GM21367 (cell line): ENCODE data around the gene CACNA1B.

Experiments used
- ATAC-seq: cut with Tn5 transposase; IDR thresholded peaks from one replicate; pipeline ENCODE4 v1.9.1; 2021; ENCODE audit not compliant: unreplicated experiment

The CACNA1B gene

DNA sequence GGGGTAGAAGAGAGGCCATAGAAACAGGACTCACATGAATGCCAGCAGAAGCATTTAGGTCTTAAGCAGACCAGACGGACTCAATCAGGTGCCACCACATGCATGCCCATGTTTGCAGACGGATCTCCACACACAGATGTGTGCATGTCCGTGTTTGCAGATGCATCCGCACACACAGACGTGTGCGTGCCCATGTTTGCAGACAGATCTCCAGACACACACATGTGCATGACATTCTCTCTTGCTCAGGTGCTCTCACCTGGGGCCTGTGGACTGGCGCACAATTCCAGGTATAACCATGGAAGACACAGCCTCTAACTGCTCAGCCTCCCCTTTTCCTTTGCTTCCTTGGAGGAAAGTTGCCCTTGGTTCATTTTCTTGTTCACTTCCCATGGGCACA lies 148.3 kb downstream of the CACNA1B start:
- ATAC-seq = no peak

DNA sequence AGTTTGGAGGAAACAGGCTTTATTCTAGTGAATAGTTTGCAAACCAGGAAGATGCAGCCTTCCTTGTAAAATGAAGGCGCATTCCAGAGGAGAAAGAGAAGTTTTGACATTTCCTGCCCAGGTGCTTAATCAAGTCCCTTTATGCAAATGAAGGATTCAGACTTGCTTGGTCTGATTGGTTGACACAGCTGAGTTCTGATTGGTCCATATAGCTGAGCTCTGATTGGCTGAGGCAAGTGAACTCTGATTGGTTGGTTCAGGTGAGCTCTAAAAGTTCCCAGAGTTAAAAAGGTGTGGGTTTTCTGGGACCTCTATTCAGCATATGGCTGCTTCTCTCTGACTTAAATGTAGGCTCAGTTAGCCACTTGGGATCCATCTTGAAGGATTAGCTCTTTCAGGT lies 151.0 kb downstream of the CACNA1B start:
- no peak for ATAC-seq

DNA sequence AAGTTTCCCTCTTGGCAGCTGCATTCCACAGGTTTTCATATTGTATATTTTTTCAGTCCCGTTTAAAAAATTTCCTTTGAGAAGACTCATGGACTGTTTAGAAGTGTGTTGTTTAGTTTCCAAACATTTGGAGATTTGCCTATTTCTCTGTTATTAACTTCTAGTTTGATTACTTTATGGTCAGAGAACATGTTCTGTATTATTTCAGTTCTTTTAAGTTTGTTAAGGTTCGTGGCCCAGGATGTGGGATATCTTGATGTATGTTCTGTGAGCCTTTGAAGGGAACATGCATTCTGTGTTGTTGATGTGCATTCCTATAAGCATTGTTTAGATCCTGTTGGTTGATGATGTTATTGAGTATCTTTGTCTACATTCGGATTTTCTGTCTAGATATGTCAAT lies 153.6 kb downstream of the CACNA1B start:
- ATAC-seq = no peak

DNA sequence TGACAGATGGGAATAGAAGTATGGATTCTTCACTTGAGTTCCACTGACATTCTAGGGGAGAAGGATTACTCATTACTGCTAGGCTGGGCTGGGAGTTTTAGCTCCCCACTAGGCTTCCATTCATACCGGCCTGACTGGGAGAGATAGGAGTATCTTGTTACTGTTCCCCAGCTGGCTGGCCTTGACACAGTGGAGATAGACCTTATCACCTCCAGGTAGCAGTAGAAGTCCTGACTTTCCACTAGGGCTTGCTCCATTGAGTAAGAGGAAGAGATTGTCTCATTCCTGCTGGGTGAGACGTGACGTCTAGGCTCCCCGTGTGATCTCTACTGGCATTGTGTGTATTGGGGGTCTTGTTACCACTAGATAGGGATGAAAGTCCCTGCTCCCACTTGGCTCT lies 156.4 kb downstream of the CACNA1B start:
- no peak for ATAC-seq

DNA sequence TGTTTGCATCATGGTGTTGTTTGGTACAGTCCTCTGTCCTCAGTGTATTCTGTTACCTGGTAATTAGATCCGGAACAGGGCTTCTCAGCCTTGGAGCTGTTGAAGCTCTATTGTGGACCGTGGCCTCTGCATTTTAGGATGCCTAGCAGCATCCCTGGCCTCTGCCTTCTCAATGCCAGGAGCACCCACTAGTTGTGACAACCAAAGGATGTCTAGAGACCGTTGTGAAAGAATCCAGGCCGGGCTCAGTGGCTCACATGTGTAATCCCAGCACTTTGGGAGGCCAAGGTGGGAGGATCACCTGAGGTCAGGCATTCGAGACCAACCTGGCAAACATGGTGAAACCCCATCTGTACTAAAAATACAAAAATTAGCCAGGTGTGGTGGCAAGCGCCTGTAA lies 159.6 kb downstream of the CACNA1B start:
- no peak for ATAC-seq

DNA sequence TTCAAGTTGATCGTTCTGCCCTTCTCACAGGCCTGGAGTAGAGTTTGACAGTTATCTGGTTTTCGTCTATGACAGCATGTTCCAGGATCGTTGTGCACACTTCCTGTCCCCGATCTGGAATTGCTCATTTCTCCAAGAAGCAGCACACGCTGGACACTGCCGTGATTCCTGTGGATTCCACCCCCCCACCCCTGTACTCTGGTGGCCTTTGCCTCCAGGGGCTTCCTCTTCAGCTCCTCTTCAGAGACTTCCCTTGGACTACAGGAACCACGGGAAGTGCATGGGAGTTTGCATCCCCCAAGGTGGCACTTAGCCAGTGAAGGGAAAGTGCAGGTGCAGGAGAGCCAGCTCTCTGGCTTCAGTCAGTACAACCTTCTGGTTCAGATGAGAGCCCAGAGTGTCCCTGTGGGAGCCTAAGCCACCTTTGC lies 160.7 kb downstream of the CACNA1B start:
- no peak for ATAC-seq

DNA sequence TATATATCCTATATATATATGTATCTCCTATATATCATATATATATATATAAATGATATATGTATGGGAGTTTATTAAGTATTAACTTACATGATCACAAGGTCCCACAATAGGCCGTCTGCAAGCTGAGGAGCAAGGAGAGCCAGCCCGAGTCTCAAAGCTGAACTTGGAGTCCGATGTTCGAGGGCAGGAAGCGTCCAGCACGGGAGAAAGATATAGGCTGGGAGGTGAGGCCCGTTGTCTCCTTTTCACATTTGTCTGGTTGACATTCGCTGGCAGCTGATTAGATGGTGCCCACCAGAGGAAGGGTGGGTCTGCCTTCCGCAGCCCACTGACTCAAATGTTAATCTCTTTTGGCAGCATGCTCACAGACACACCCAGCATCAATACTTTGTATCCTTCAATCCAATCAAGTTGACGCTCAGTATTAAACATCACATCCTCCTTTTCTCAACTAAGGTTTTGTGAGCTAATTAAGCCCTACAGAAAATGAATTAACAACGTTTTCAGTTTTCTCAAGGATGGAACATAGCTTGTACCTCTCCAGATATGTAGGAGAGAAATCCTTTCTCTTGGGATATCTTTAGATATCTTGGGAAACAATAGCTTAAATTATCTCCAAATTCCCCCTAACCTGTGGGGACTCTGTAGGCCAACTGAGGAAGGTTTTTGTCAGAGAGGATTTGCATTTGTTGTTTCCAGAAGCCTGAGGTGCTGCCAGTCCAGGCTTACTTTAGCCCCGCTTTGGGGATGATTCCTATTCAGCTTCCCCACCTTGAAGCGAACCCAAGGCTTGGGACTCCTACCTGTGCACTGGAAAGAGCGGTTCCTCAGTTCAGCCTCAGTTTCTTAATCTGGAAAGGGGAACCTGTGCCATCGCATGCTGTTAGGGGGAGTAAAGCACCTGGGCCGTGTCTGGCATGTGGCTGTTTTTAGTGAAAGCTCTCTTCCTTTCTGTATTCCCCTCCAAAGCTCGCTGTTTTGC lies 163.2 kb downstream of the CACNA1B start:
- no peak for ATAC-seq

DNA sequence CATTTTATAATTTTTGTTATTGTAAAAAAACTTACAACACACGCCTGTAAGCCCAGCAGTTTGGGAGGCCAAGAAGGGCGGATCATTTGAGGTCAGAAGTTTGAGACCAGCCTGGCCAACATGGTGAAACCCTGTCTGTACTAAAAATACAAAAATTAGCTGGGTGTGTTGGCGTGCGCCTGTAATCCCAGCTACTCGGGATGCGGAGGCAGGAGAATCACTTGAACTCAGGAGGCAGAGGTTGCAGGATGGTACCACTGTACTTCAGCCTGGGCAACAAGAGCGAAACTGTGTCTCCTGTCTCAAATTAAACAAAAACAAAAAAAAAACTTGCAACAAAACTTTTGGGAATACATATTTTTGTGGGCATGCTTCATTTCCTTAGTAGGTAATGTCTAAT lies 164.6 kb downstream of the CACNA1B start:
- no peak for ATAC-seq

DNA sequence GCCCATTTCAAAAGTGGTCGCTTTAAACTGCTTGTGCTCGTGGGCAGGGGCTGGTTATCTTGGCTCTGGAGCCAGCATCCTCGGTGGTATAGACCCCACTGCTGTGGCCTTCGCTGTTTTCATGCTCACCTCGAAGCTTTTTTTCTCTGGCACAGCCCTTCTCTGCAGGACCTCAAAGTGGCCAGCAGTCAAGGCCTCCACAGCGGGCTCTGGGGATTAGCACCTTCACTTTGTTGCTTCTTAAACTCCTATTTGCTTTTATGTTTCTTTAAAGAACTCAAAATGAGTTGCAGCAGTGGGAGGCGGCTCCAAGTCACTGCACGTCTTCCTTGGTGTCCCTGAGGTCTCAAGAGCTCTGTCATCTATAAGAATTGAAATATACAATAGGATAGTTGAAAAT lies 165.1 kb downstream of the CACNA1B start:
- no peak for ATAC-seq

DNA sequence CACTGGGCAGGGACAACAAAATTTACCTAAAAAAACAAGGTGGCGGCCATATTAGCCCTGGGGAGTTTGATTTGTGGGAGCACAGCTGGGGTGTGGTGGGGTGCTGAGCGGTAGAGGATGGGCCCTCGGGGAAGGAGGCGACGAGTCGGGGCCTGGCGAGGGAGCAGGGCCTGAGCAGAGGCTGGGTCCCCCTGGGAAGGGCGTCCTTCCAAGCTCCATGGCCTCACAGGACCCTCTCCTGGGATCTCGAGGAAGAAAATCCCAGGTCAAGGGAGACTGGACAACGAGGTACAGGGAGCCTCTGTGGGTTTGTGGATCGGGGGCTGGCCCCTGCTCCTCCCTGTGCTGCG lies 165.5 kb downstream of the CACNA1B start:
- no peak for ATAC-seq

DNA sequence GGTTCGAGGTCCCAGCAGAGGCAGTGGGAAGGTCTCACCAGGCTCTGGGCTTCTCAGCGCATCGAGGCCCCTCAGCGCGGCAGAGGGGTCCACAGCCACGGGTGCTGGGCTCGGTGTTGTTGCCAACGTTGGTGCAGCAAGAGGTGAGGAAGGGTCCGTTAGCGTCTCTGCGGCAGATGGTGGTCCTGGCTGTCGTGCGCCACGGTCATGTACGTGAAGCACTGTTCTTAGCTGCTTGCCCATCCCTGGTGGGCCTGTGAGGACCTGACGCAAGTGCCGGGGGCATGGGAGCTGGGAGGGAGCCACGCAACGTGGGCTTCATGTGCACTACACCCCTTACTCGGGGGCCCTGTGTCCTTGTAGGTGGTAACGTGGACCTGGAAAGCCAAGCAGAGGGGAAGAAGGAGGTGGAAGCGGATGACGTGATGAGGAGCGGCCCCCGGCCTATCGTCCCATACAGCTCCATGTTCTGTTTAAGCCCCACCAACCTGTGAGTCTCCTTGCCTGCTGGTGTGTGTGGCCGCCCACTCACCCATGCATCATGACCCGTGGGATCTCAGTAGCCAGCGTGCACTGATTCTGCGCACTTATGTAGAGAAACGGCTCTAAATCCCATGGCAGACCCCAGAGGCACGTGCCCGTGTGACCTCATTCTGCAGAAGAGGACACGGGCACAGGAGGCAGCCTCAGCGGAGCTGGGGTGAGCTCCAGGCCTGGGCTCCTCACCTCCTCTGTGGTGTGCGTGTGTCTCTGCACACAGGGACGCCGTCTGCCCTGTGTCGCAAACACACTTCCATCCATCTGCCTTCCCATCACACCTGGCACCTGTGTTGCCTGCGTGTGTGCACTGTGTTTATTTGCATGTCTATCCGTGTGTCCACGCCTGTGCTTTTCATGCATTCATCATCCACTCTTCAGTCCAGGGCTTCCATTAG lies 166.1 kb downstream of the CACNA1B start:
- no peak for ATAC-seq

DNA sequence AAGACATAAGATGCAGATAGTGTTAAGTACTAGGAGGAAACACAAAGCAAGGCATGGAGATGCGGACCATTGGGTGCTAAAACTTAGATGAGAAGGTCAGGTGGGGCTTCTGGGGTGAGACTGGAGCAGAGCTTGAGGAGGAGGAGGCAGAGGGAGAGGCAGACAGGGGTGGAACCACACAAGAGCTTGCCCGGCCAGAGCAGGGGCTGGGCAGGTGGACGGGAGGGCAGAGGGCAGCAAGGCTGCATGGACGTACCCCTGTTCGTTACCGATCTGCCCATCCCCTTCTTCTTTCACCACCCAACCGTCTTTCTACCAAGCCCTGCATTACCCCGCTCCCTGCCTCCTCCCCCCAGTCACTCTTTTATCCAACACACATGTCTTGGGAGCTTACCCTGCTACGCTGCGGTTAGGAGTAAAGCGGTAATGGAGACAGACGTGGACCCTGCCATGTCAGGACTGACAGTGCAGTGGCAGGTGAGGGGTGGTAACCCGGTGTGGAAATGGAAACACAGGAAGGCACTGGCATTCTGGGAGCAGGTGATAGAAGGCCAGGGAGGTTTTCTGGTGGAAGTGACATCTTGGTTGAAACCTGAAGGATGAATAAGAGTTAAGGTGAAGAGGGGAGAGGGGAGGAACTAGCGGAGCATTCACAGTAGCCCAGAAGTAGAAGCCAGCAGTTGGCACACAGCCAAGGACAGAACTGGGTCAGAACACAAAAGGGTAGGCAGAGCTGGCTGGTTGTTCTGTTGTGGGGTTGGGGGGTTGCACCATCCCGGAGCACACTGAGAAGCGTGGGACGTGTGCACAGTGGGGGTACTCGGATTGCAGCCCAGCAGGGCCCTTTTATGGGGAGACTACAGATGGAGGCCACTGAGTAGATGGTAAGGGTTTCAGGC lies 167.2 kb downstream of the CACNA1B start:
- no peak for ATAC-seq

DNA sequence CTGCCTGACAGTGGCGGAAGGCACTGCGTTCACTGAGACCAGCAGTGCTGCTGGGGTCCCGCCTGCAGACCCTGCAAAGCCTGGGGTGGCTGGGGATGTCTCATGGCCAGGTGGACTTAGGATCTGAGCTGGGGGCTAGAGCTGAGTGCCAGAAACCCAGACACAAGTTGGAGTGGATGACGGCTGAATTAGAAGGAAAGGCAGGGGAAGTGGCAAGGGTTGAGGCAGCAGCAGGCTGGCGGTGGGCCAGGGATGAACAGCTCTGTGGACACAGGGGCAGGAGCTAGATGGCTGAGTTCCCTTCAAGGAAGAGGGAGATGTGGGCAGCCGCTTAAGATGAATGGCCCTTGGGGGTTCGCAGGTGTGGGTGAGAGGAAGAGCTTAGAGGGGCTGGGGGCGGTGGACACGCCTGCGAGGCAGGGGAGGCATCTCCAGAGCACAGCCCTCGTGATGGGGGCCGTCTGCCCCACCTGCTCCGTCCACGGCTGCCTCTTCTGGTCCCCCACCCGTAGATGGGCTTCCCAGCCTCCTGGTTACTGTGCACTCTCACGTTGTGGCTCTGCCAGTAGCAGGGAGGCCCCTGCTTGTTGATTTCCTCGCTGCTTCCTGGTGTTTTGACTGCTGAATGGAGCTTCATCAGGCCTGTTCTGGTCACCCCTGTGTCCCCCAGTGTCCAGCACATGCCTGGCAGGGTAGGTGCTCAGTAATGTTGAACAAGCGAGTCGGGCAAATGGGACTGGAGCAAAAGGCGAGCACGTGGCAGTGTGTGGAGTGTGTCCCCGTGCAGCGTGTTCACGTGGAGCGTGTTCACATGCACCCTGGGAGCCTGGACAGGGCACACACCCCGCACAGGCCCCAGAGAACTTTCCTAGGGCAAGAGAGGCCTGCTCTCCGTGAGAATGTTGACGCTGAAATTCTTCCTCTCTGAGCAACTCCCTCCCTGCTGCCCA lies 168.2 kb downstream of the CACNA1B start:
- ATAC-seq = no peak

DNA sequence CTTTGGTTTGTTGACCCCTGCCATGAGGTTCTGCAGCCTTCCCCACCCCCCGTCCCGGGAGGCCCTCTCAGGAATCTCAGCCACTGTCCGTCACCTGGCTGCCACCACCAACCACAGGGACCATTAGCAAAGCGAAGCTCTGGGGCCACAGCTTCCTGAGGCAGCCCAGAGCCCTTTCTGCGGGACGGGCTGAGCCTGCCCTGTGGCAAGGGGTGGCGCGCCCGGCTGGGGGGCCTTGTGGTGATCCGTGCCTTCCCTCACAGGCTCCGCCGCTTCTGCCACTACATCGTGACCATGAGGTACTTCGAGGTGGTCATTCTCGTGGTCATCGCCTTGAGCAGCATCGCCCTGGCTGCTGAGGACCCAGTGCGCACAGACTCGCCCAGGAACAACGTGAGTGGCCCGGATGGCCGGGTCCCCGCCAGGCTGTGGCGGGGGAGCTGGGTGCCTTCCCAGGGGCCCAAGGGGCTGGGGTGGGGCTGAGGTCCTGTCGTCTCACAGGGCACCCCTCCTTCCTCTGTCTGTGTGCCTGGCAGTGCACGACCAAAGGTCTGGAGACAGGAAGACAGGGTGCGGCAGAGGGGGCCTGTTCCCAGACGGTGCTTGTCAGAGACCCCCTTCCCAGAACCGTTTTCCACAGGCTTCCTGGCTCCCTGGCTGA lies 169.2 kb downstream of the CACNA1B start:
- ATAC-seq = no peak

DNA sequence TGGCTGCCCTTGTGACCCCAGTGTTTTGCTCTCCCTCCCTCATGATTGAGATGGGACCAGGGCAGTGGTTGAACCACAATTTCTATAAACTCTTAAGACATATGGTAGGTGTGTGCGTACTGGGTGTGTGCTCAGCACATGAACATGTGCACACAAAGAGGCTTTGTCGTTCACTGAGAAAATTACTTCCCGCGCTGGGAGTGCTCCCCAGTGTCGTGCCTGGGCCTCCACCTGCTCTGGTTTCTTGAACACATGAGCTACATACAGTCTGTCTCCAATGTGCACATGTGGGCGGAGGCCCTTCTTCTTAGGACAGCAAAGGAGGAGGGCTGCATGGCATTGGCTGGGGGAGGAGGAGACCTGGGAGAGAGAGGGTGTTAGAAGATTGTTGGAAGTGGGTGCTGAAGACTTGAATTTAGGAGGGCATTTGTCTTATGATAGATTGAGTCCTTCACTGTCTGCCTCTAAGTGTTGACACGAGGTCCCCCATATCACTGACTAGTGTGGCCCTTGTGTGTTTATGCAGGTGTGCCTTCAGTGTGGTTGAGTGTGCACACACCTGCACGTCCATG lies 170.0 kb downstream of the CACNA1B start:
- ATAC-seq = no peak

DNA sequence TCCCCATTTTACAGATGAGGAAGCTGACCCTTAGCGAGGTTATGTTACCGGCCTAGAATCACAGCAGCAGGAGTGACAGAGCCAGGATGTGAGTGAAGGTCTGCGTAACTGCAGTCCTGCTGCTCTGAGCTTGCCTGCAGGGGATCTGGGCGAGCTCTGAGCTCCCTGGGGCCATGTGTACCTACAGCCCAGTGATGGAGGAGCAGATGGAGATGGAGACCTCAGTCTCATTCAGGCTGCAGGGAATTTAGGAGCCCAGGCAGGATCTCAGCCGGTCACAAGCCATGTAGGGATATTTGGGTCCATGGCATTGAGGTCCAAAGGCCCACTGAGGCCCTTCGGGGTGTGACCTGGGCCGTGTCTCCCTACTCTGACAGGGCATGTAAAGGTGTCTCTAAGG lies 170.6 kb downstream of the CACNA1B start:
- ATAC-seq = no peak

DNA sequence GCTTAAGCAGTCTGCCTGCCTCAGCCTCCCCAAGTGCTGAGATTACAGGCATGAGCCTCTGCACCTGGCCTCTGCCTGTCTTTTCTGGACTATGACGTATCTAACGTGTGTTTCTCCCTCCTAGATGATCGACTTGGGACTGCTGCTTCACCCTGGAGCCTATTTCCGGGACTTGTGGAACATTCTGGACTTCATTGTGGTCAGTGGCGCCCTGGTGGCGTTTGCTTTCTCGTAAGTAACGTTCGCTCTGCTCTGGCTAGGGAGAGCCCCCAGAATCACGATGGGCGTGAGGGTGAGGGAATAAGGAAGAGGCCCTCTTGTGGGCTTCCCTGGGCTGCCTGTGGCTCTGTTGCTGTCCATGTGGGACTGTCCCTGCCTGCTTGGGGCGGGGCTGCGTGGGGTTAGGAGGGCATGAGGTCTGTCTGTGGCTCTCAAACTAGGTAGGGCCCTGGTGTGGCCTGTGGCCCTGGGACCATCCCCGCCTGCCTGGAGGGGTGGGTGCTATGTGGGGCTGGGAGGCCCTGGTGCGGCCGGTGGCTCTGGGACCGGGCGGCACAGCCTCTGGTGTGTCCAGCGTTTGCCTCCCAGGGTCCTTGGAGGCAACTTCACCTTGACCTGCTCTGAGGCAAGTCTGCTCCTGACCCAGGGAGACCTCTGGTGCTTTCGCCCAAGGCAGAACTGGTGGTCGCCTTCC lies 171.7 kb downstream of the CACNA1B start:
- ATAC-seq = no peak

DNA sequence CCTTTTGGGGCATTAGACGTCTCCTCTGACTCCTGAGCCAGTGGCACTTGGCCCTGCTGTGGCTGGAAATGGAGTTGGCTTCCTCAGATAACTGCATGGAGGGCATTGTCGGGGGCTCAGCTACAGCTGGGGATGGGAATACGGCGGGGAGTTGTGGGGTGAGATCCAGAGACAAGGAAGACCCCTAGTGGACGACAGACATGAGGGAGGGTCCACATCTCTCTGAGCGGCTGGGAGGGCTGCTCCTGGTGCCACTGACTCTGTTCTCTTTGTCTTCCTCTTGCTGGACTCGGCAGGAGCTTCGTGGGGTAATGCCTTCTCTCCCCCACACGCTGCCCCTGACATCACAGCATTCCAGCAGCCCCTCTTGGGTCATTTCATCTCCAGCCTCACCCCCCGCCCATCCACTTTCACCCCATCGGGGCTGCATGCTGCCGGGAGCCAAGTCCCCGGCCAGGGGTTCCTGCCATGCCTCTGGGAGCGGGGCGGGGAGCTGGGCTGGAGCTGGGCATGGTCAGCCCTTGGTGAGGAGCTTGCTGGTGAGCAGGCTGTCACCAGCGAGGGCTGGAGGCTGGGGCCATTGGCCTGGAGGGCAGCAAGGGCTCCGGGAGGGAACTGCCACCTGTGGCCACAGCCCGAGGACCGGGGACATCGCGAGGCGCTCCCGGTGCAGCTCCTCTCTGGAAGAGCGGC lies 172.3 kb downstream of the CACNA1B start:
- ATAC-seq = no peak
